HG02571 (cell line): Measurements from ENCODE around the gene RXRA.

Experiments used
- ATAC-seq: cut with Tn5 transposase; IDR thresholded peaks from one replicate; pipeline ENCODE4 v1.9.1; 2021; ENCODE audit warnings: mild to moderate bottlenecking, moderate library complexity; ENCODE audit not compliant: unreplicated experiment

RXRA gene

GRCh38 chr9:134325813-134326723 lies at the start of gene RXRA:
RXRA (plus strand) TSS chr9:134326455; CDS start chr9:134326632, 177 bp downstream.
- ATAC-seq: no peak

- no peak for ATAC-seq
Measured at GRCh38 chr9:134278286-134278685, 48.0 kb upstream of the RXRA start.

DNA sequence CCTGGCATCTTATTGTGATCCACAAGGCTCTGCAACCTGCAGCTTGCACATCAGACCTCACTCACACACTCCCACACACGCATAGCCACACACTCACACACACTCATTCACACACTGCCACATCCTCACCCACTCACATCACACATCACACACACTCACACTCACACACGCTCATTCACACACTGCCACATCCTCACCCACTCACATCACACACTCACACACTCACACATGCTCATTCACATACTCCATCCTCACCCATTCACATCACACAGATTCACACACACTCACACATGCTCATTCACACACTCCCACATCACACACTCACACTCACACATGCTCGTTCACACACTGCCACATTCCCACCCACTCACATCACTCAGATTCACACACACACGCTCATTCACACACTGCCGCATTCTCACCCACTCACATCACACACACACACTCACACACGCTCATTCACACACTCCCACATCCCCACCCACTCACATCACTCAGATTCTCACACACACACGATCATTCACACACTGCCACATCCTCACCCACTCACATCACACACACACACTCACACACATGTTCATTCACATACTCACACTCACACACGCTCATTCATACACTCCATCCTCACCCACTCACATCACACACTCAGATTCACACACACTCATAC lies 47.1 kb upstream of the RXRA start:
- ATAC-seq: no peak

DNA sequence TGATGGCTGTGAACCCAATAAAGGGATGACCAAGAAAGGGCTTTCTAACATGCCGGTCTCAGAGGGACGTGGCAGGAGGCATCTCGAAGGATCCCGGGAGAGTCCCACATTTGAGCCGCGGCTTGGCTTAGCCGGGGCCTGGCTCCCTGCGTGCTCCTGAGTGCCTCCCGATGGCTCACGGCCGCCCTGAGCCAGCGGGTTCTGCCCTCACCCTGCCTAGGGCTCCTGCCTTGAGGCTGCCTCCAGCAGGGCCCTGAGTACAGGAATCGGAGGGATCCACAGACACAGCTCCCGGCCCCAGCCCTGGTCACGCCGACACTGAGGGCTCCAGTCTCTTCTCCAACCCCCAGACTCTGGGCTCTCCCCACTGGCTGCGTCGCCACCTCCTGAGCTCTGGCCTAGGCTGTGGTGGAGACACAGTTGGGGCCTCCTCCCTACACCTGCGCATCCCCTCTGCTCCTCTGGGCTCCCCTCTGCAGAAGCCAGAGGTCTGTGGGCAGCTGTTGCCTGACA lies 44.1 kb upstream of the RXRA start:
- ATAC-seq: no peak

- ATAC-seq: no peak
Measured at GRCh38 chr9:134283111-134283515, 43.1 kb upstream of the RXRA start.

DNA sequence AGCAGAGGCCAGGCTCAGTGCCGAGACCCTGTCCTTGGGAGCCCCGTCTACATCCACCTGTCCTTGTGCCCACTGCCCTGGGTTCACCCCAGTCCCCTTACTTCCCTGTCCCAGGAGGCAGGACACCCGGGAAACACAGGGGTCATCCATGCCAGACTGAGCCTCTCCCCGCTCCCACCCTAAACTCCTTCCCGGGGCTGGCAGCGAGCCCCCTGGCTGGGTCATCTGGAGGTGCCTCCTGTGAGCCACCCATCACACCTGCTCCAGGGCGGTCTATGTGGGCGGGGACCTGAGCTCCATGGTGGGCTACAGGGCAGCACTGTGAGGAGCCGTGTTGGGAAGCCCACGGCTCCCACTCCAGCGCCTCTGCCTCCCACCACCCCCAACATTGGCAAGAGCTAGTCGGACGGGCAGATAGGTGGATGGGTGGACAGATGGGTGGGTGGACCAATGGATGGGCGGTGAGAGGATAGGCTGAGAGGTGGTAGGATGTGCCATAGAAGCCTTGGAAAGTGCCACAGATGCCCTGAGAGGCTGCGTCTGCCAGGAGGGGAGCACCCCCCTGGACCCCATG lies 42.5 kb upstream of the RXRA start:
- ATAC-seq: no peak

GRCh38 chr9:134284273-134284672 lies 42.0 kb upstream of the RXRA start:
- no peak for ATAC-seq

GRCh38 chr9:134284741-134285140 lies 41.5 kb upstream of the RXRA start:
- no peak for ATAC-seq

DNA sequence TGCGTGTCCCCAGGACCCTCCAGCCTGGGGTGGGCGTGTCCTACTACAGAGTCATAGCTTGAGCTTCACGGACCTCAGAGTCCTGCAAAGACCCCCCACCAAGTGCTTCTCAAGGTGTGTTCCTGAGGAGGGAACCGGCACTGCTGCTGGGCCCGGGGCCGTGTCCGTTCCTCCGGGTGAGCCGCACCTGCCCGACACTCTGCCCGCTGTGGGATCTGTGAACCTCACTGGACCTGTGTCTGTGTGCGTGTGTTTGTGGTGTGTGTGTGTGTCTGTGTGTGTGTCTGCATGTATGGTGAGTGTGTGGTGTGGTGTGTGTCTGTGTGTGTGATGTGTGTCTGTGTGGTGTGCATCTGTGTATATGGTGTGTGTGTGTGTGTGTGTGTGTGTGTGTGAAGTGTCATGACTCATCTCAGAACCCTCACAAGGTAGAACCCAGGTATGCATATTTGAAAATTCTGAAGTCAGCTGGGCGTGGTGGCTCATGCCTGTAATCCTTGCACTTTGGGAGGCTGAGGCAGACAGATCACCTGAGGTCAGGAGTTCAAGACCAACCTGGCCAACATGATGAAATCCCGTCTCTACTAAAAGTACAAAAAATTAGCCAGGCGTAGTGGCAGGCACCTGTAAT lies 40.9 kb upstream of the RXRA start:
- ATAC-seq: no peak

GRCh38 chr9:134286471-134287245 lies 39.6 kb upstream of the RXRA start:
- ATAC-seq: no peak

DNA sequence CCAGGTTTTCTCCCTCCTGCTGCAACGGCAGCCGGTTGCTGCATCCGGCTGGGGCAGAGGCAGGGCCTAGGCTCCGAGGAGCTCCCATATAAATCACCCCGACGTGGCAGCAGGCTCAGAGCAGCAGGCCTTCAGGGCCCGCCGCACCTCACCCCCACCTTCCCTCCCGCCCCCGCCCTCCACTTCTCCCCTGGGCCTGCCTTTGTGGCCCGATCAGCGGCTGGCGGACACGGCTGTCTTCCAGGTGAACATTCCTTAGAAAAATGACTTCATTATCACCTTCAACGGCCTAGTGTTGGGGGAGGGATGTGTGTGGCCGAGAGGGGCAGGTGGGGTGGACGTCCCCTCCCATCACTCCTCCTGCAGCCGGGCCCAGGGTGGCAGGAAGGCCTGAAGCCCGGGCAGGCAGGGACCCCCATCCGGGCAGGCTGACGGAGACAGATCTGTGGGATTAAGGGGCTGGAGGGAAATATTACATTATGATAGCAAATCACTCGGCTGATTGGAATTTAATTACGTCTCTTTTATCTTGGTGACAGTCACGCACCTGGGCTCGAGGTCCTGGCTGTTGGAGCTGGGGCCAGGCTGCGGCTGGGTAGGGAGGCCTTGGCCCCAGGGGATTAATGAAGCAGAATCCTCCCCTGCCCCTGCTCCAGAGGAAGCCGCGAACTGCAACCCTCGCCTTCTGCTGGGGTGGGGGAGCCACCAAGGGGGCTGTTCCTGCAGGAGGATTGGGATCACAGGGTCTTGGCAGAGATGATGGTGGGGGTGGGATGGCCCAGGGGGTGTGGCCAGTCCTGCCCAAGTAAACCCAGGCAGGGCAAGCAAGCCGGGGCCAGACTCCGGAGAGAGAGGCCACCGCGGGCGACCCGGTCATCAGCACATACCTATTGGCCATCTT lies 38.4 kb upstream of the RXRA start:
- no peak for ATAC-seq

- ATAC-seq: no peak
Measured at GRCh38 chr9:134288746-134289145, 37.5 kb upstream of the RXRA start.

DNA sequence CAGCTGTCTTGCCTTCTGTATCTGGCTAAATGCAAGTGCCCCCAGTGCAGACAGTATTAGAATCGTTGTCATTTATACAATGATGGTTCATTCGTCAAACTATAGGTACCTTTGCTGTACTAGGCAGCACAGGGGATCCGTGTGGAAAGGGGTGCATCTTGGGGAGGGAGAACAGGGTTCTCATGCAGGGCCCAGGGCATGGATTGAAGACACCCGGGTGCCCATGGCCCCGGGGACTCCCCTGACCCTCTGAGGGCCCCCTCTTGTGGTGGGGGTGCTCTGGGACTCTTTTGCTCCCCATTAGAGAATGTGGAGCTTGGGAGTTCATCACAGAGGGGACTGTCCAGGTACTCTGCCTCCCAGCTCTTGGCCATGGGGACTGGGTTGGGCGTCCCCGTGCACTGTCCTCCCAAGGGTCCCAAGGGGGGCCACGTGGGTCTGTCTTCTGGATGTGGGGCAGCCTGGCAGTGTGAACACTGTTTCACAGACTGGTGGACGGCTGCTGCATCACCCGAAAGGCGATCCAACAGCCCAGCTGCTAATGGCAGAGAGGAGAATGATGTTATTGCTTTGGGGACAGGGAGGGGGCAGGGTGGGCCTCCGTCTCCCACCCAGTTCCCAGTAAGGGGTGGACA lies 36.9 kb upstream of the RXRA start:
- ATAC-seq: no peak

DNA sequence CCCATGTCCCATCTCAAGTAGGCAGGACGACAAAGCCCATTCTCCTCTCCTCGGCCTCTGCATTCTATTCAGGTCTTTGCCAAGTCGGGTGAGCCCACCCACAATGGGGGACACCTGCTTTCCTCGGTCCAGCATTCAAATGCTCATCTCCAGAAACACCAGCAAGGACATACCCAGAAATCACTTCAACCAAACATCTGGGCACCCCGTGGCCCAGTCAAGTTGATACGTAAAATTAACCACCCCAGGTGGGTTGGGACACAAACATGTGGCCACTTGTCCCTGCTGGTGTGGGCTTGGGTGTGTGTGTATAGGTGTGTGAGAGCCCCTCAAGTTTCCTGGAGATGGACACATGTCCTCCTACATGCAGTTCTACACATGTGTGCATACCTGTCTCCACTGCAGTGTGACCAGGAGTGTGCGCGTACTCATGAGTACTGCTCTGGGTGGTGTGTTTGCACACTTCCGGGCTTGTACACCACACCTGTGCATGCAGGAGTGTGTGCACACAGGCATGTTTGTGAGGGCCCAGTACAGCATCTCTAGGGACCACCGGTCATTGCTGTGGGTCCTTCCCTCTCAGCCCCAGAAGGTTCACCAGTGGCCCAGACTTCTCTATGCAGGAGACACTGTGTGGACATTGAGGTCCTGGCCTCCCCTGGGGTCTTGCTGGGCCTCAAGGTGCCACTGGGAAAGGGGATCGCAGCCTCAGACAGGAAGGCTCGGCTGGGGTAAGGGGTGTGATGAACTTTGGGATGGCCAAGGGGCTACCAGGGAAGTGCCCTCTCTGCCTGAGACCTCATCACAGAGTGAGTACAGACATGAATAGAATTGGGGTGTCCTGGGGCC lies 35.4 kb upstream of the RXRA start:
- ATAC-seq: no peak

DNA sequence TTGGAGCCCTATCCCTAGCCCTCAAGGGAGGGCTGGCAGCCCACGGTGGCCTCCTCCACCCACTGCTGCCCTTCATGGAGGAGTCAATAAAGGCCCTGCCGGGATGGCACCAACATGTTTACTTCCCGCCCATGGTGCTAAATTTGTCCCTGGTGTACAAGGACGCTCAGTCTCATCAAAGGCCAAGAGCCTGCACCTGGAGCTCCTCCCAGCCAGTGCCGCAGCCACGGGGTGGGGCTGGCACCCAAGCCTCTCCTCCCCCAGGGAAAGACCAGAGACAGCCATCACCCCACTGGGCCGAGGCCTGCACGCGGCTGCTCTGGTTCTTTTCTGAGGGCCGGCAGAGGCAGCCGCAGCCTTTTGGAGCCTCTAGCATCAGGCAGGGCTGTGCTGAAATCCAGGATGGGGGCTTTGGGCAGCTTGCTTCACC lies 34.8 kb upstream of the RXRA start:
- ATAC-seq: no peak

GRCh38 chr9:134291961-134292871 lies 34.0 kb upstream of the RXRA start:
- ATAC-seq: no peak

GRCh38 chr9:134293031-134293521 lies 33.2 kb upstream of the RXRA start:
- ATAC-seq: no peak
